Fibroblast of skin of right biceps (primary cell): ENCODE results near the gene TMEM44.
A peak's percentile ranks its signal among the peaks of the same experiment; 100 is the strongest.

Experiments
- DNase-seq: peaks from one replicate; pipeline ENCODE4 v3.0.0-alpha.2; 2013

Gene TMEM44

GRCh38 chr3:194633349-194634004 is at the start of gene TMEM44:
Gene TMEM44 (minus strand): TSS chr3:194633419. CDS start chr3:194633215, 204 bp downstream.
- peak; percentile 74 for DNase-seq

- peak; percentile 82 for DNase-seq
These were observed 49.6 kb upstream of the TMEM44 start for GRCh38 chr3:194682694-194683310.

GRCh38 chr3:194682189-194682693 is 49.0 kb upstream of the TMEM44 start:
- no peak for DNase-seq

- no peak for DNase-seq
These were observed 47.8 kb upstream of the TMEM44 start for GRCh38 chr3:194680888-194681615.

GRCh38 chr3:194676471-194676870 is 43.3 kb upstream of the TMEM44 start:
- no peak for DNase-seq

- DNase-seq: no peak
These were observed 42.5 kb upstream of the TMEM44 start for GRCh38 chr3:194675680-194676079.

- DNase-seq: no peak
These were observed 41.9 kb upstream of the TMEM44 start for GRCh38 chr3:194675081-194675640.

GRCh38 chr3:194673761-194674160 is 40.5 kb upstream of the TMEM44 start:
- DNase-seq: no peak

- DNase-seq: no peak
These were observed 39.7 kb upstream of the TMEM44 start for GRCh38 chr3:194672876-194673275.

- DNase-seq: peak; percentile 96
These were observed 38.9 kb upstream of the TMEM44 start, which contains the start of gene LSG1 for GRCh38 chr3:194671900-194672808. Gene LSG1 (minus strand): TSS chr3:194672191. CDS start chr3:194672162, 29 bp downstream.

- DNase-seq: peak; percentile 44
These were observed 38.3 kb upstream of the TMEM44 start for GRCh38 chr3:194671511-194671899.

GRCh38 chr3:194667363-194667762 is 34.1 kb upstream of the TMEM44 start:
- no peak for DNase-seq

- DNase-seq: no peak
These were observed 31.6 kb upstream of the TMEM44 start for GRCh38 chr3:194664857-194665256.

GRCh38 chr3:194661946-194662345 is 28.7 kb upstream of the TMEM44 start:
- no peak for DNase-seq

- DNase-seq: no peak
These were observed 28.2 kb upstream of the TMEM44 start for GRCh38 chr3:194661374-194661773.

- no peak for DNase-seq
These were observed 26.6 kb upstream of the TMEM44 start for GRCh38 chr3:194659778-194660177.

- no peak for DNase-seq
These were observed 25.4 kb upstream of the TMEM44 start for GRCh38 chr3:194658477-194659242.

- DNase-seq: no peak
These were observed 24.2 kb upstream of the TMEM44 start for GRCh38 chr3:194657439-194657838.

- peak; percentile 32 for DNase-seq
These were observed 21.2 kb upstream of the TMEM44 start for GRCh38 chr3:194654443-194654842.

- DNase-seq: no peak
These were observed 14.5 kb upstream of the TMEM44 start for GRCh38 chr3:194647747-194648146.

GRCh38 chr3:194642769-194643168 is 9.6 kb upstream of the TMEM44 start:
- DNase-seq: no peak
